IMR-90 (cell line): ENCODE results near the gene CXCL17. TPM values are rescaled to one million over a fixed set of nuclear protein-coding genes. Genes with fewer than 3 reads are reported as not detected.

Experiments
- ATAC-seq: fragments of 200-7000 bp; cut with Tn5 transposase; 2 replicates; pipeline ENCODE4 v1.9.1; 2020; ENCODE audit warnings: low read depth, mild to moderate bottlenecking, moderate library complexity
- BruUV-seq: library from RNA; stranded (reverse); fragments of 400-500 nt; replicated peaks from 2 replicates; lab custom pipeline; 2021; lab: Mats Ljungman, UMichigan
- CTCF ChIA-PET: fragments of 300-600 bp; formaldehyde crosslinking; extraction: SDS; loops from one replicate; lab custom pipeline; 2021; ENCODE audit warnings: antibody characterized with exemption; lab: Yijun Ruan, JAX
- POLR2A ChIA-PET: fragments of 300-600 bp; sonication (Branson Sonifier 250); formaldehyde crosslinking; loops from one replicate; lab custom pipeline; 2022; ENCODE audit warnings: antibody characterized with exemption; ENCODE audit not compliant: unreplicated experiment; lab: Charles Lee
- DNase-seq: peaks from one replicate; pipeline ENCODE4 v3.0.0; 2013
- H2AFZ ChIP-seq: replicated peaks from 2 replicates; pipeline ENCODE3; 2013; ENCODE audit warnings: low read length, mild to moderate bottlenecking; ENCODE audit not compliant: poor library complexity
- H2AK5ac ChIP-seq: 2 replicates; pipeline ENCODE4 v1.6.1; 2013; ENCODE audit warnings: low read depth, low read length, inconsistent platforms
- H2AK9ac ChIP-seq: replicated peaks from 2 replicates; pipeline ENCODE3; 2013; ENCODE audit warnings: mild to moderate bottlenecking, low read depth, low read length, moderate library complexity; ENCODE audit not compliant: poor library complexity
- H2BK120ac ChIP-seq: 2 replicates; pipeline ENCODE4 v1.6.1; 2013; ENCODE audit warnings: low read depth, low read length, inconsistent platforms
- H2BK15ac ChIP-seq: 3 replicates; pipeline ENCODE4 v1.6.1; 2013; ENCODE audit warnings: low read depth, low read length, inconsistent platforms
- H2BK20ac ChIP-seq: 2 replicates; pipeline ENCODE4 v1.6.1; 2013; ENCODE audit warnings: low read depth, mild to moderate bottlenecking, inconsistent platforms, low read length, moderate library complexity
- H2BK5ac ChIP-seq: 2 replicates; pipeline ENCODE4 v1.6.1; 2013; ENCODE audit warnings: mild to moderate bottlenecking, low read depth, low read length, inconsistent platforms; ENCODE audit not compliant: poor library complexity, severe bottlenecking
- H3K14ac ChIP-seq: replicated peaks from 2 replicates; pipeline ENCODE4 v1.6.1; 2013; ENCODE audit warnings: low read depth, low read length, inconsistent platforms
- H3K18ac ChIP-seq: 2 replicates; pipeline ENCODE4 v1.6.1; 2013; ENCODE audit warnings: low read depth, low read length, control low read depth
- H3K23ac ChIP-seq: 2 replicates; pipeline ENCODE4 v1.6.1; 2013; ENCODE audit warnings: low read depth, low read length, inconsistent platforms
- H3K27ac ChIP-seq: 2 replicates; pipeline ENCODE4 v1.5.1; 2013; ENCODE audit warnings: mild to moderate bottlenecking, control low read depth, low read length; ENCODE audit not compliant: insufficient read depth
- H3K27me3 ChIP-seq: 2 replicates; pipeline ENCODE4 v1.6.1; 2013; ENCODE audit warnings: low read length; ENCODE audit not compliant: control insufficient read depth, insufficient read depth
- H3K36me3 ChIP-seq: 2 replicates; pipeline ENCODE4 v1.6.1; 2013; ENCODE audit warnings: low read length, mixed read lengths; ENCODE audit not compliant: control insufficient read depth, insufficient read depth
- H3K4ac ChIP-seq: 2 replicates; pipeline ENCODE4 v1.6.1; 2013; ENCODE audit warnings: low read depth, low read length, inconsistent platforms
- H3K4me1 ChIP-seq: 2 replicates; pipeline ENCODE4 v1.6.1; 2013; ENCODE audit warnings: low read length, mixed read lengths; ENCODE audit not compliant: control insufficient read depth, insufficient read depth
- H3K4me2 ChIP-seq: 2 replicates; pipeline ENCODE4 v1.6.1; 2013; ENCODE audit warnings: low read depth, mild to moderate bottlenecking, control low read depth, low read length, moderate library complexity
- H3K4me3 ChIP-seq: 2 replicates; pipeline ENCODE4 v1.5.1; 2013; ENCODE audit warnings: low read depth, mild to moderate bottlenecking, control low read depth, low read length, moderate library complexity; ENCODE audit not compliant: insufficient read depth
- H3K56ac ChIP-seq: 2 replicates; pipeline ENCODE4 v1.6.1; 2013; ENCODE audit warnings: low read length, inconsistent platforms; ENCODE audit not compliant: insufficient read depth; ENCODE audit errors: extremely low read depth
- H3K79me1 ChIP-seq, 2 experiments: 2 replicates each; pipeline ENCODE4 v1.6.1; 2013; ENCODE audit warnings: low read length in 2 of 2, inconsistent platforms in 1 of 2, low read depth in 1 of 2
- H3K9ac ChIP-seq: 2 replicates; pipeline ENCODE4 v1.6.1; 2013; ENCODE audit warnings: low read depth, low read length, control low read depth
- H3K9me1 ChIP-seq: 2 replicates; pipeline ENCODE4 v1.6.1; 2013; ENCODE audit warnings: low read length, inconsistent platforms; ENCODE audit not compliant: insufficient read depth
- H3K9me3 ChIP-seq: 2 replicates; pipeline ENCODE4 v1.6.1; 2013; ENCODE audit warnings: low read length; ENCODE audit not compliant: control insufficient read depth, insufficient read depth
- H4K20me1 ChIP-seq: 2 replicates; pipeline ENCODE4 v1.6.1; 2013; ENCODE audit warnings: low read length, inconsistent platforms; ENCODE audit not compliant: insufficient read depth
- H4K5ac ChIP-seq: 2 replicates; pipeline ENCODE4 v1.6.1; 2013; ENCODE audit warnings: mild to moderate bottlenecking, low read depth, low read length, control low read depth
- H4K8ac ChIP-seq, 2 experiments: 2 replicates each; pipeline ENCODE4 v1.6.1; 2013; ENCODE audit warnings: low read depth in 2 of 2, low read length in 2 of 2, control low read depth in 1 of 2, inconsistent platforms in 1 of 2
- H4K91ac ChIP-seq: 2 replicates; pipeline ENCODE4 v1.6.1; 2013; ENCODE audit warnings: low read depth, low read length, inconsistent platforms; ENCODE audit not compliant: insufficient read depth
- BHLHE40 ChIP-seq: fragments of 150-350 bp; IDR thresholded peaks from 2 replicates; pipeline ENCODE4 v1.6.1; 2016; ENCODE audit warnings: mild to moderate bottlenecking, low read depth, low read length
- CEBPB ChIP-seq: IDR thresholded peaks from 2 replicates; pipeline ENCODE4 v1.6.1; 2012; ENCODE audit warnings: low read depth, low read length, improper control_type of control experiment
- CHD1 ChIP-seq: IDR thresholded peaks from 2 replicates; pipeline ENCODE4 v1.6.1; 2012; ENCODE audit warnings: low read depth, low read length, improper control_type of control experiment
- CTCF ChIP-seq: conservative IDR thresholded peaks from 2 replicates; pipeline ENCODE4 v1.5.1; 2012; ENCODE audit warnings: mild to moderate bottlenecking, low read depth, low read length, improper control_type of control experiment
- FOS ChIP-seq: fragments of 150-350 bp; IDR thresholded peaks from 2 replicates; pipeline ENCODE4 v1.6.1; 2016; ENCODE audit warnings: low read depth, low read length
- MAFK ChIP-seq: IDR thresholded peaks from 2 replicates; pipeline ENCODE4 v1.6.1; 2012; ENCODE audit warnings: low read depth, low read length, improper control_type of control experiment
- MXI1 ChIP-seq: IDR thresholded peaks from 2 replicates; pipeline ENCODE4 v1.6.1; 2012; ENCODE audit warnings: low read depth, mild to moderate bottlenecking, low read length, moderate library complexity, borderline replicate concordance
- NFE2L2 ChIP-seq: fragments of 150-350 bp; IDR thresholded peaks from 2 replicates; pipeline ENCODE4 v1.6.1; 2016; ENCODE audit warnings: low read depth, mild to moderate bottlenecking, low read length
- POLR2A ChIP-seq: IDR thresholded peaks from 2 replicates; pipeline ENCODE4 v1.6.1; 2012; ENCODE audit warnings: mild to moderate bottlenecking, low read depth, low read length
- RAD21 ChIP-seq: IDR thresholded peaks from 2 replicates; pipeline ENCODE4 v1.6.1; 2012; ENCODE audit warnings: low read length, improper control_type of control experiment
- RCOR1 ChIP-seq: IDR thresholded peaks from 2 replicates; pipeline ENCODE4 v1.6.1; 2012; ENCODE audit warnings: mild to moderate bottlenecking, low read length, improper control_type of control experiment; ENCODE audit not compliant: insufficient replicate concordance
- RFX5 ChIP-seq: IDR thresholded peaks from 2 replicates; pipeline ENCODE4 v1.8.0; 2012; ENCODE audit warnings: low read depth, mild to moderate bottlenecking, low read length, moderate library complexity
- SMC3 ChIP-seq: fragments of 150-350 bp; IDR thresholded peaks from 2 replicates; pipeline ENCODE4 v1.6.1; 2016; ENCODE audit warnings: low read depth, mild to moderate bottlenecking, antibody characterized with exemption, low read length, moderate library complexity
- USF2 ChIP-seq: fragments of 150-350 bp; IDR thresholded peaks from 2 replicates; pipeline ENCODE4 v1.6.1; 2017; ENCODE audit warnings: mild to moderate bottlenecking, antibody characterized with exemption, low read length, low read depth
- WGBS, 2 experiments: methylation state at CpG; one replicate each; pipeline versions ENCODE4 v1.1.5 to v1.1.7; 2013; ENCODE audit warnings: missing lambda C conversion rate in 2 of 2; ENCODE audit not compliant: insufficient read length in 1 of 2; ENCODE audit errors: extremely low coverage in 2 of 2; 5-methylcytosine and 5-hydroxymethylcytosine counted together
- dilution Hi-C: fragments of 300-500 bp; cut with HindIII; formaldehyde crosslinking; loops from one replicate; pipeline ENCODE4 v1.14.3; 2018; ENCODE audit warnings: low sequenced_read_pairs; ENCODE audit not compliant: unreplicated experiment
- in situ Hi-C: fragments of 300-500 bp; cut with MboI; formaldehyde crosslinking; loops from 3 replicates; pipeline ENCODE4 v1.14.3; 2019; ENCODE audit warnings: low sequenced_read_pairs, inconsistent platforms, mixed read lengths
- intact Hi-C: fragments of 100-400 bp; cut with micrococcal nuclease; formaldehyde crosslinking; loops from 2 replicates; pipeline ENCODE4 v1.10.0; 2022
- polyA plus RNA-seq, 3 experiments: library from polyadenylated mRNA; depleted of rRNA; stranded (reverse); fragments of >200 nt; gene quantifications; 2 replicates each; pipeline ENCODE4 v1.2.3, GENCODE V29; 2012; ENCODE audit warnings: low replicate concordance in 1 of 3
- total RNA-seq: library from RNA; depleted of rRNA; stranded (reverse); fragments of >200 nt; gene quantifications from 2 replicates; pipeline ENCODE4 v1.2.3, GENCODE V29; 2012
- TF ChIP-seq, protein P1 (sequence below): fragments of 150-350 bp; IDR thresholded peaks from 2 replicates; pipeline ENCODE4 v1.6.1; 2016; ENCODE audit warnings: low read depth, mild to moderate bottlenecking, low read length, moderate library complexity, borderline replicate concordance

The CXCL17 gene
- total and polyA plus RNA-seq, 2 of the 4 experiments (the other 2 are of a cell fraction), result not detected

- intact Hi-C loops, result no loop called here
- BruUV-seq, result no TSS peak
- DNase-seq, result no peak
These were observed 37.0 kb upstream of the CXCL17 start for GRCh38 chr19:42479736-42480135.

More at GRCh38 chr19:42479736-42480135, 37.0 kb upstream of the CXCL17 start:
- H4K20me1 ChIP-seq, result no peaks in the 10 kb centered on the region
- H3K23ac ChIP-seq, result no peak overlapping the region
- H3K4me1 ChIP-seq, result no peaks in the 10 kb centered on the region
- H3K9me1 ChIP-seq, result no peaks in the 10 kb centered on the region; the same call in 1 of the 2 replicates
- WGBS, 2 experiments, result 60% methylated on average over 1 of the region's 9 CpGs; no CpG with 5 or more reads in 1 of the 2 experiments
- H2BK120ac ChIP-seq, result no peak overlapping the region
- H3K9me3 ChIP-seq, result no peaks in the 10 kb centered on the region
- no peaks in the 10 kb centered on the region for H3K79me1 ChIP-seq
- ChIA-PET POLR2A (no interaction called here), CTCF (no interaction called here)
- no peak for ATAC-seq
- no peak overlapping the region for H2BK5ac ChIP-seq
- H3K9ac ChIP-seq, result no peak overlapping the region
- TF ChIP-seq MAFK (no peak), RFX5 (no peak), MXI1 (no peak), CTCF (no peak), CHD1 (no peak), RCOR1 (no peak), BHLHE40 (no peak), RAD21 (no peak), FOS (no peak), USF2 (no peak), SMC3 (no peak), NFE2L2 (no peak), POLR2A (no peak), CEBPB (no peak)
- TF ChIP-seq, protein P1, sequence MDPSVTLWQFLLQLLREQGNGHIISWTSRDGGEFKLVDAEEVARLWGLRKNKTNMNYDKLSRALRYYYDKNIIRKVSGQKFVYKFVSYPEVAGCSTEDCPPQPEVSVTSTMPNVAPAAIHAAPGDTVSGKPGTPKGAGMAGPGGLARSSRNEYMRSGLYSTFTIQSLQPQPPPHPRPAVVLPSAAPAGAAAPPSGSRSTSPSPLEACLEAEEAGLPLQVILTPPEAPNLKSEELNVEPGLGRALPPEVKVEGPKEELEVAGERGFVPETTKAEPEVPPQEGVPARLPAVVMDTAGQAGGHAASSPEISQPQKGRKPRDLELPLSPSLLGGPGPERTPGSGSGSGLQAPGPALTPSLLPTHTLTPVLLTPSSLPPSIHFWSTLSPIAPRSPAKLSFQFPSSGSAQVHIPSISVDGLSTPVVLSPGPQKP, result no peak
- no peak overlapping the region for H3K4me3 ChIP-seq
- no peaks in the 10 kb centered on the region for H3K36me3 ChIP-seq
- H3K27ac ChIP-seq, result no peak overlapping the region
- in situ Hi-C loops, result no loop called here
- no peak overlapping the region for H2AK9ac ChIP-seq
- no peak overlapping the region for H2BK20ac ChIP-seq
- H2AFZ ChIP-seq, result no peak overlapping the region
- H4K91ac ChIP-seq, result no peak overlapping the region
- H2BK15ac ChIP-seq, result no peak overlapping the region
- H3K4me2 ChIP-seq, result no peak overlapping the region
- no peak overlapping the region for H3K18ac ChIP-seq
- H3K4ac ChIP-seq, result no peak overlapping the region
- H4K5ac ChIP-seq, result no peak overlapping the region
- H2AK5ac ChIP-seq, result no peak overlapping the region
- dilution Hi-C loops, result no loop called here
- no peak overlapping the region for H4K8ac ChIP-seq
- no peak overlapping the region for H3K56ac ChIP-seq
- H3K14ac ChIP-seq, result no peak overlapping the region
- H3K27me3 ChIP-seq, result peaks cover 7% of the 10 kb centered on the region
